Measurements from ENCODE around the gene STARD4.

STARD4 gene, protein sequence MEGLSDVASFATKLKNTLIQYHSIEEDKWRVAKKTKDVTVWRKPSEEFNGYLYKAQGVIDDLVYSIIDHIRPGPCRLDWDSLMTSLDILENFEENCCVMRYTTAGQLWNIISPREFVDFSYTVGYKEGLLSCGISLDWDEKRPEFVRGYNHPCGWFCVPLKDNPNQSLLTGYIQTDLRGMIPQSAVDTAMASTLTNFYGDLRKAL

DNA sequence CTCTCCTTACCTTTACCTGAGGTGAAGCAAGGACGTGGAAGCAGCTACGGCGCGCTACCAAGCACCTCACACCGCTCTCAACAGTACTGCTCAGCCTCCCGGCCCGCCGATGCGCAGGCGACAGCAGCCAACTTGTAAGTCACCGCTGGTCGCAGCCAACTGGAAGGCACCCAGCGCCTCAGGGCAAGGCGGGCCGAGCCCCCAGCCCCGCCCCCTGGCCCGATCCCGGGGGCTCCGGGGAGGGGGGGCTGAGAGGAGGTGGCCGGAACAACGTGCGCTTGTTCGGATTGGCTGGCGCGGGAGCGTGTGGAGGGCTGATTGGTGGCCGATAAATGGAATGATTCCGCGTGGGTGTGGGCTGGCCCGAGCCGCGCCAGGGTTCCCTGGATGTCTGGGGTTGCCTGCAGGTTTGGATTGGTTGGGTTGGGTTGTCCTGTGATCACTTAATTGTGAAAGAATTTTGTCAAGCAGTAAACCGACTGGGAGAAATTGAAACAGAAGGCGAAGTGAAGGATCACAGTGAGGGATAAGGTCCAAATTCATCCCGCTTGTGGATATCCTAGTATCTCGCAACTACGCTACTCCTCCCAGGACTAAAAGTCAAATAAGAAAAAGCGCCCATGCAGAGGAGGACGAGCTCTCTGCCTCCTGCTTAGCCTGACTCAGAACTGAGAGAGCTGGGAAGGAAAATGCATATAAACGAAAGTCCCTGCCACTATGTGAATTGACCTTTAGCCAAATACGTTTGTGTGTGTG is at the start of gene STARD4:
Gene STARD4, minus strand, starts transcription at position 161 of the 756 bp plus-strand sequence. CDS start 5,102 bp downstream, outside the sequence.
- peak; percentile 88 for FAIRE-seq

DNA sequence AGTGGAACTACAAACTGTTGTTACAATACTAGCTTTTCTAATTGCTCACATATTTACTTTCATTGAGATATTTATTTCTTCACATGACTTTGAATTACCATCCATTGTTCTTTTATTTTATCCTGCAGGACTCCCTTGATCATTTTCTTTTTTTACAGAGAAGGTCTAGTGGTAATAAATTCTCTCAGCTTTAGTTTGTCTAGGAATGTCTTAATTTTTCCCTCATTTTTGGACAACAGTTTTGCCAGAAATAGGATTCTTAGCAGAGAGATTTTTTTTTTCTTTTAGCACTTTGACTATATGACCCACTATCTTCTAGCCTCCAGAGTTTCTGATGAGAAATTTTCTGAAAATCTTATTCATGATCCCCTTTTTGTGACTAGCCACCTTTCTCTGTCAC is 47.3 kb upstream of the STARD4 start:
- no peak for FAIRE-seq

DNA sequence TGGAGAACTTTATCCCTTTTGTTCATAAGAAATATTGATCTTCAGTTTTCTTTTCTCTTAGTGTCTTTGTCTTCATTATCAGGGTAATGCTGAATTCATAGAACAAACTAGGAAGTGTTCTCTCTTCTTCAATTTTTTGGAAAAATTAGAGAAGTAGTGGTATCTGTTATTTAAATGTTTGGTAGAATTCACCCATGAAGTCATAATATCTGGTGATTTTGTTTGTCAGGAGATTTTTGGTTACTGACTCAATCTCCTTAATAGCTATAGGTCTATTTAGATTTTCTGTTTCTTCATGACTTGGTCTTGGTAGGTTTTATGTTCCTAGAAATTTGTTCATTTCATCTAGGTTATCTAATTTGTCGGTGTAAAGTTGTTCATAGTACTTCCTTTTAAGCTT is 45.4 kb upstream of the STARD4 start:
- no peak for FAIRE-seq

DNA sequence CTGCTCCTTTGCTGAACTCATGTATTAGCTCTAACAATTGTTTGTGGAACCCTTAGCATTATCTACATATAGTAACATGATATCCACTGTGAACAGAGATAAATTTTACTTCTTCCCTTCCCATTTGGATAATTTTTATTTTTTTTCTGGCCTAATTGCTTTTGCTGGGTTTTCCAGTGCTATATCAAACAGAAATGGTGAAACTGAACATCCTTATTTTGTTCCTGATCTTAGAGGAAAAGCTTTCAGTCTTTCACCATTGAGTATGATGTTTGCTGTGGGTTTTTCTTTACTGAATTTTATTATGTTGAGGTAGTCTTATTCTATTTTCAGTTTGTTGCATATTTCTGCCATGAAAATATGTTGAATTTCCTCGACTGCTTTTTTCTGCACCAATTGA is 44.8 kb upstream of the STARD4 start:
- FAIRE-seq, result no peak

DNA sequence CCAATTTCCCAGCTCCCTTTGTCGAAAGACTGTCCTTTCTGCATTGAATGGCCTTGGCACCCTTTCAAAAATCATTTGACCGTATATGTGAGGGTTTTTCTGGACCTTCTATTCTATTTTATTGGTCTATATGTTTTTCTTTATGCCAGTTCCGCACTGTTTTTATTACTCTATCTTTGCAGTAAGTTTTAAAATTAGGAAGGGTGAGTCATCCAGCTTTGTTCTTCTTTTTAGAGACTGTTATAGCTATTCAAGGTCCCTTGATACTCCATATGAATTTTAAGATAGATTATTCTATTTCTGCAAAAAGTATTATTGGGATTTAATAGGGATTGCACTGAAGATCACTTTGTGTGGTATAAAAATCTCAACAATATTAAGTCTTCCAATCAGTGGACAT is 44.2 kb upstream of the STARD4 start:
- no peak for FAIRE-seq

DNA sequence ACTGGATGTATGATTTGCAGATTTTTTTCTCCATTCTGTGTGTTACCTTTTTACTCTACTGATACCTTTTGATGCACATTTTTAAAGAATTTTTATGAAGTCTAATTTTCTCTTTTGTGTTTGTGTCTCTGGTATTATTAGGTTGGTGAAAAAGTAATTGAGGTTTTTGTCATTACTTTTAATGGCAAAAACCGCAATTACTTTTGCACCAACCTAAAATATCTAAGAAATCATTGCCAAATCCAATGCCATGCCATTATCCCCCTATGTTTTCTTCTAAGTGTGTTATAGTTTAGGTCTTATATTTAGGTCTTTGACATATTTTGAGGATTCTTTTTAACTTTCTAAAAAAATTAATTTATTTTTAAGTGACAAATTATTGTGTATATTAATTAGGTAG is 43.4 kb upstream of the STARD4 start:
- FAIRE-seq, result no peak

DNA sequence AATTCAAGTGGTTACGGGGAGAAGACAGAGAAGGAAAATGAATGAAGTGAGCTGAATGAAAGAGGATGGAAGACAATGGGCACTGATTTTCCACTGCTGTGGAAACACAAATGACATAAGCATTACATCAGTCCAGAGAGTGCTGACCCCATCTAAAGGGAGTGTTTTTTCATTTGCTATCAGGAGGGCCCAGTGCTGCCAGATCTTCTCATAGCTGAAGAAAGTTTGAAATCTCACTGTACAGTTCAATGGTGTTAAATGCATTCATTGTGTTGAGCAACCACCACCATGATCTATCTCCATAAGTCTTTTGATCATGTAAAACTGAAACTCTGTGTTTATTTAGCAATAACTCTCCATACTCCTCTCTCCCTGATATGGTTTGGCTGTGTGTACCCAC is 41.5 kb upstream of the STARD4 start:
- no peak for FAIRE-seq

DNA sequence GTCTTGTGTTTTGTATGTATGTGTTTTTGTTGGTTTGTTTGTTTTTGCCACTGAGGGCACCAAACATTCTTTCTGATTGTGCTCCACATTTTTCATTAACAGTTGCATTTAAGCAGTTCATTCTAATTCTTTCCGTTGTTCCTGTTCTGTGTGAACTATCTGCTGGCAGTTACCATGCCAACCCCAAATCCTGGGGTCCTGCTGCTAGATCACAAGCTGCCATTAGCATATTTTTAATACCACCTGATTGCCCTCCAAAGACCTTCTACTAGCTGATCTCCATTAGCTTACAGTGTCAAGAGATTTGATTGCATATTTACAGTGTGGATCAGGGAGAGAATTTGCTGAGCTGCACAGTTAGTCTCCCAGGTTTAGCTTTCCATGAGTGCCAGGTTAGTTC is 40.6 kb upstream of the STARD4 start:
- no peak for FAIRE-seq

DNA sequence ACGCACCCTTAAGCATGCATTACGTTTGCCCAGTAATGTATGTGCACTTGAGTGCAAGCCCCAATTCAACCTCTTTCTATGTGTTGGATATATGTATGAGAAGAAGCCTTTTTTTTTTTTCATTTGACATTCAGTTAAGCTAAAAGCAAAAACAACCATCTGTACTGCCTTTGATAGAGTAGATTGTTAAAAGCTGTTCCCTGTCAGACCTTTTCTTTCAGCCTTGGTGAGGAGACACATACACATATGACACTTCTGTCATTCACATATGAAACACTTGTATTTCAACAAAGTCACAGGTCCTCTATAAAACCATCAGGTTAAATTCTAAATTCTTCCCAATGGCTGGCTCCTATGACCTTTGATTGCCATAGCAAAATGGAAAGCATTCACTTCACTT is 40.2 kb upstream of the STARD4 start:
- no peak for FAIRE-seq

DNA sequence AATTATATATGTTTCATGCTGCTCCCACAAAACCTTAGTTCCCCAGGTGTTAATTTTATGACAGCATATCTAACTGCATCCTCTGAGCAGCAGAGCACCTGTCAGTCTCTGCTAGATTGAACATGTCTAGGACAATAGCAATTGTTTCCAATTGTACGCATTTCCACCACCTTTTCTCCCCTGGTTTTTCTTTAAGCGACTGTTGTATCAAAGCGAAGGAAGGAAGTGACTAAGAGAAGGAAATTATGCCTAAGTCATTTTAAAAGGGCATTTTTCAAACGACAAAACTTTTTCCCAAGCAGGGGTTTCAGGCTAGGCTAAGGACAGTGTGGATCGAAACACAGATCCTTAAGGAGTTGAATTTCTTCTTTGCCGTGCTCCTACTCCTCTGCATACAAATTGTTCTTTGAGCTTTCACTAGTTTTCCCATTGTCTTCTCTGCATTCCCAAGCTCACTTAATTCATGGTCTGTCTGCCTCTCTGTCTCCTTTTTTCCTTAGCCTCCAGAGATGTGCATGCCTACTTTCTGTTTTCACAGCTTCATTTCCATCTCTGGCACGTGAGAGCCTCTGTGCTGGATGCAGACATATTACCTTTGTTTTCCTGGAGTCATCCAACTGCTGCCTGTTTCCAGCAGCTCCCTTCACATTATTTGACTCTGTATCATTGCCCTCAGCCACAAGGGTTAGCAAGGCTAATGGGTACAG is 39.4 kb upstream of the STARD4 start:
- FAIRE-seq, result no peak

DNA sequence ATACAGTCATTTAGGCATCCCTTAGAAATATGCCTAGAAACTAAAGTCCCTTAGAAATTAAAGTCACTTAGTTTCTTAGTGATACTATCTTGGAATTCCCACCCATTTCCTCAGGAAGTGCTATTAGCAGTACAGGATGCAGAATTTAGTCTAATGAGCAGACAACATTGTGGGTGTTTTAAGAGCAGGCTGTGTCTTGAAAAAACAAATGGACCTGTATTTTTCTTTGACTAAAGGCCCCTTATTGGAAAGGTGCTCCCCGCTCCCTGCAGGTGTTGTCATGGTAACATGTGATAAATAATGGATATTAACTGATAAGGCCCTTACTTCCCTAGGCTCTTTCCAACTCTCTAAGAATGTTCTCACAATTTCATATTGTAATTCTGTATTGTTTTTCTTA is 38.8 kb upstream of the STARD4 start:
- FAIRE-seq, result no peak

DNA sequence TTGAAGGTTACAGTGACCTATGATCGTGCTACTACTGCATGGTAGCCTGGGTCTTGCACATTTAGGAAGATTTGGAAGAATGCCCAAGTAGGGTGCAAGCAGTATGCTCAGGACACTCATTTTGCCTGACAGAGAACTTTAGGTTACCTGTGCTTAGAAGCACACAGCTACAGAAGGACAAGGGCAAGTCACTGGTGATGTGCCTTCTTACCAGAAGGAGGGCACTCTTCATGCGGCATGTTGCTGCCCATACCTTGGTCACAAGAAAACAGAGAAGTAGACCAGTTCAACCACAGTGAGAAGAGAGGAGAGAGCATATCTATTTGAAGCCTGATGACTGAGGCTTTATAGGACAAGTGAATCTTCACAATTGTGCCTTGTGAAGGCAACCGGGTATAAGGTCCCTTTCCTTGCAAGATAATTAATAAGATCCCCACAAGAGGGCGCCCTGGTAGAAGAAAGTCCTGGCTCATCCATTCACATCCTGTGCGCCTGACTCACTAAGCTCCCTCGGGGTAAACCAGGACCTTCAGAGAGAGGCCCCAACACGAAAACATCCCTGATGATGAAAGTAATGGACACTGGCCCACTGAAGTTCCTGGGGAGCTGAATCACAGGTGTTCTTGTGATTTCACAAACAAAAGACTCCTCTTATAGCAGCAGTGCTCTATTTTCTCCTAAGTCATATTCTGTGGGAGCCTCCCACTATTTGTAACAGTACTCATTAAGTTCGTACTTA is 38.1 kb upstream of the STARD4 start:
- FAIRE-seq, result no peak

DNA sequence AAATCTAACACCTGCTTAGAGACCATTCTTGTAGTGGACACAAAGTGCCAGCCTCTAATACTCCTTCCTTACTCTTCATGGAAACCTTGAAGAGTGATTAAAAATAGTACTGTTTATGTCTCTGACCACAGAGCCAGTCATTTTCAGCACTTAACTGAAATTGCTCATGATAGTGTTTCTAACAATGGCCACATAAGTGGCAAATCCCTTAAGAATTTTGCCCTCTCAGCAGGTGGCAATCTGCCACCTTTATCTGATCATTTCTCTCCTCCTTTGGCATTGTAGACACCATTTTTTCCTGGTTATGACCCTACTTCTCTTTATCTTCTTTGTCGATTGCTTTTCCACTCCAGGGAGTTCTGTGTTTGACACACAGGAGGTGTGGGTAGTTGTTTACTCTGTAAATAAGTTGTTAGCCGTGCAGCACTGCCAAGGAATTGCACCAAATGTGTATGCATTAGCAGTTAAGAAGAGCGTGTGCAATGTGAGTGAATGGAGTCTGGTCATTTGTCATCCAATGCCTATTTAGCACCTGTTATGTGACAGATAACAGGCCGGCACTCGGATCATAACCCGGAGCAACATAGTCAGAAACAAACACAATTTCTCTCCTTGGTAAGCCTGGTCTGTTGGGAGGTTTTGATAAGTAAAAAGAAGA is 36.8 kb upstream of the STARD4 start:
- FAIRE-seq, result no peak

DNA sequence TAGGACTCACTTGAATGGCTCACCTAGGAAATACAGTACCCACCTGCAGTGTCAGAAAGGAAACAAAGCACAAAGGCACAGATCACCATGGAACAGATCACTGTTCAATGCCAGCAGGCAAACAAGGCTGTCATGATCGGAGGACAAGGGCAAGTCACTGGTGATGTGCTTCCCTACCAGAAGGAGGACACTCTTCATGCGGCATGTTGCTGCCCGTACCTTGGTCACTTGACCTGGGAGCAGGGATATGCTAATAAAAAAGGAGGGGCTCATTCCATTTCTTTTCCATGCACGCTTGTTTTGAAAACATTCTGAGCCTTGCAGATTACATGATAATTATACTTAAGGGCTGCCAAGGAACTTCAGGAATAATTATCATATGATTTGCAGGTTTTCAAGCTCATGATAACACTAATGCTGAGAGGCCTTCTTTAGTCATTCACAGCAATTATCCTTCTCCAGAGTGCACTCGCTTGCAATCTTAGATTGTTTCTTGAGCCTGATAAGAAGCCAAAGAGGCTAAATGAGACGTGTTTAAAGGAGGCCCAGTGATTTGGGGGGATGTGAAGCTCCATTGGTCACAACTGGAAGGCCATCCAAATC is 36.1 kb upstream of the STARD4 start:
- FAIRE-seq, result no peak

DNA sequence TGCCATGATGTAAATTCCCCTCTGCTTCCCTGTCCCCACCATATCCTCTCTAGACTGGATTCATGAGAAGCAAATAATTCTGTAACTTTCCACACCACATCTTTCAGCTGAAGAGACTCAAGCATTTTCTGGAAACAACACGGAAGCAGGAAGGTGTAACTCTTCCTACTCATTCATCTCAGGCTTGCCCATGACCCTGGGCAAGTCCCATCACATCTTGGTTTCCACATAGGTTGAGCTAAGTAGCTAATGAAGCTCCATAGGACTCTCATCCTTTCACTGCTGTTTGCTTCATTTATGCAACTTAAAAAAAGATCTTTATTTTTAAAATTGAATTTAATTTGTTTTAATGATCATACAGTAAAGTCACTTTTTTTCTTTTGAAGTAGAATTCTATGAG is 32.7 kb upstream of the STARD4 start:
- no peak for FAIRE-seq

DNA sequence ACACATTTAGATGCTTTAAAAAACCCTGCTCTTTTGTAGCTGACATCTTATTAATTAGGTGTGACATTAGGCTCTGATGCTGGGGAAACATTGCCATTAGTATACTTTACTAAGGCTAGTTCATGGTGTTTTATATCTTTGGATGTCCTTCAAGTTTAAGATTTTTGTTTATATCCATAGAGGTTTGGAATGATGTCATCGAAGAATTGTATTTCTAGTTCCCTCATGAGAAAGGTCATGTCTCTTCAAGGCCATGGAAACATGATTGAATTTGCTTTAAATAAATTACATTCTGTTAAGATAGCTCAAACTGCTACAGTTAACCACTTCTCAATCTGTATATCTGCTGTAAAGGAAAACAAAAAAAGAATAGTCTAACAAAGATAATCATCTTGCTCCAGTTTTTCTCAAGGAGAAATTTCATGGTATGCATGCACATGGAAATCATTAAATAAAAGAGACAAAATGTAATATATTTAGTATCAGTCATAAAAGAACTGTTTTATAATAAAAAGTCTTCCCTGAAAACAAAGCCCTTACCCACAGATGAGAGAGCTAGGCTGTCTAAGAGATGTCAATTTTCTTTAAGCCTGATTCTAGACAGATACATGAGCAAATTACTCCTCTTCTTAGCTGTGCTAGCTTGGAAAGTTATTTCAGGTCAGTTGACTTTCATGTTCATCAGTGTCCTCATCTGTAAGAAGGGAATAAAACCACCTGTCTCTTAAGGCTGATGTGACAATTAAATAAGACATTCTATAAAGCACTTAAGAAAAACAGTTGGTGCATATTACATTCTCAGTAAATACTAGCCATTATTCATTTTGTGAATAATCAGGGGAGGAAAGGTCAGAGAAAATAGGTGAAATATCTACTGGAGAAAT is 25.0 kb upstream of the STARD4 start:
- FAIRE-seq, result no peak

DNA sequence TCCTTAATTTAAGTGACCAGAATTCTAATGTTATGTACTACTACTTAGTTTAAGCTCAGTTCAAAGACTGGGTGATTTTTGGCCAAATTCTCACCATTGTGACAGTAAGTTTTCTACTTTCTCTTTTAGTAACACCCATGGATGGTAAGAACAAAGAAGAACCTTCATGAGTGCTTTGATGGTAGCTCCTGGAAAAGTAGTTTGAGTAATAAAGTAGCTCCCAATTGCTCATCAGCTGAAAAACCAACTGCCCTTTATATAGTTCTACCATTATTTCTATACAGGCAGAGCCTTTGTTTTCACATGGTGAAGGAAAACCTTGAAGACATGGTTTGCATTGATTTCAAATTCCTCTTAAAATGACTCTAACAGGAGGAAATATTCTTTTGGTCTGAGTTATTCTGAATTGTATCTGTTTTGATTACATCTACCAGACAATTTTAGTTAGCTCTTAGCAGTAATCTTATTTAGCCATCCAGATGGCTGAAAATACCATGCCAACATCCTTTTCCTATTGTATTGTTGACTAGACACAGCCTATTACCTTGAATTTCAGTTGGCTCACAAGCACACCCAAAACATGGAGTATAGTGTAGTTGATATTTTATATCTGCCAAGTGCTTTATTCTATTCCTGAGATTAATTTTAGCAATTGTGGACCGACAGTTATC is 23.7 kb upstream of the STARD4 start:
- no peak for FAIRE-seq

DNA sequence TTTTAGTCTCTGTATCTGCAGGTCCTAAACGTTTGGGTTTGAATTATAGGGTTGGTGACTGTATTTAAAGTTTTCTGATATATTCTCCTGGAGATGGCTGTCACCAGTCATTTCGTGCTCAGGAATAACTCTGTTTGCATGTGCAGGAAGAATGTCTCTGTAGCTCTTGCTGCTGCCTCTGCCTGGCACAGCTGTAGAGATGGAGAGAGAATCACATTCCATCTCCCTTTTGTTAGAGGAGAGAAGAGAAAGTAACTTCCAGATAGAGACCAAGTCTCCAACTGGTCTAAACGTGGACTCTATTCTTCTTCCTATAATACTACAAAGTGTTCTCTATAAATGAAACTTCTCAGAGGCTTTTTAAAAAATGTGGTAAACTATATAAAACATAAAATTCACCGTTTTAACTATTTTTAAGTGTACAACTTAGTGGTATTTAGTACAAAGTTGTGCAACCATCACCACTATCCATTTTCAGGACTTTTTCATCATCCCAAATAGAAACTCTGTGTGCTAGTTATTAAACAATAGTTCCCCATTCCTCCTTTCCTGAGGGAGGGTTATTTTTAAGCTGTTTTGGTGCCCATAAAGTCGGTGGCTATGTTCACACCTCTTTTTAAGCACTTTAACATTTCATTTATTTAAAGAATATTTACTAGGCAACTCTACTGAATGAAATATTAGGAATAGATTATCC is 20.7 kb upstream of the STARD4 start:
- no peak for FAIRE-seq

DNA sequence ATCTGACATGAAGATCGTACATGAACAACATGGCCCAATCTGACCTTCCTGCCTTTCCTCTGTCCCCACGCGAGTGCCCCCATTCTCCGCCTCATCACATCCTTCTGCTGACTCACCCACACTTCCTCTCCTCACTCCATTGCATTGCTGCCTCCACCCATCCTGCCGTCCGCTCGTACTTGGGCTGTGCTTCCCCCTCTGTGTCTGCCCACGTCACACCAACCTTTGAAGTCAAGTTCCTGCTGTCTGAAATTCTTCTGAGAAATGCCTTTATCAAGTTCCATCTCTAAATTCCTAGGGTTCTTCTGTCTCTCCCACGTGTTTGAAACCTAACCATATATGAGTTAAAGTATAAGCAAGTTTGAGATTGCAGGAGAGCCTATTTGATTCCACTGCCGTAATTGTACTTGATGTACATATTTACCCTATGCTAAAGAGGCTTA is 18.0 kb upstream of the STARD4 start:
- no peak for FAIRE-seq

DNA sequence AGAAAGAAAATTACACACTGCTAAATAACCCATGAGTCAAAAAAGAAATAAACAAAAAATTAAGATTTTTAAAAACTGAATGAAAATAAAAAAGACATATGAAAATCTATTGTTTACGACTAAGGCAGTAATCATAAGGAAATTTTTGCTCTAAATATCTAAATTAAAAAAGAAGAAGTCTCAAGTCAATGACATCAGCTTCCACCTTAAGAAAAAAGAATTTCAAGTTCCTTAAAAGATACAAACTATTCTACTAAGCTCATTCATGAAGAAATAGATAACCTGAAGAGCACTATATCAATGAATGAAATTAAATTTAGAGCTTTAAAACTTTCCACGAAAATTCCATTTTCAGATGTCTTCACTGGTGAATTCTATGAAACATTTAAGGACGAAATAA is 15.7 kb upstream of the STARD4 start:
- no peak for FAIRE-seq

Measured in TTC549 (cell line).